GM18909 (cell line): ENCODE results near the gene F13B.
"Not testable (repeated sequence)": the region's sequence is repeated elsewhere in the genome, so short reads cannot be mapped to it uniquely, and the experiment has no call there.

Experiments used
- ATAC-seq: cut with Tn5 transposase; IDR thresholded peaks from one replicate; pipeline ENCODE4 v1.9.1; 2021; ENCODE audit warnings: mild to moderate bottlenecking; ENCODE audit not compliant: unreplicated experiment, poor library complexity

Gene F13B

DNA sequence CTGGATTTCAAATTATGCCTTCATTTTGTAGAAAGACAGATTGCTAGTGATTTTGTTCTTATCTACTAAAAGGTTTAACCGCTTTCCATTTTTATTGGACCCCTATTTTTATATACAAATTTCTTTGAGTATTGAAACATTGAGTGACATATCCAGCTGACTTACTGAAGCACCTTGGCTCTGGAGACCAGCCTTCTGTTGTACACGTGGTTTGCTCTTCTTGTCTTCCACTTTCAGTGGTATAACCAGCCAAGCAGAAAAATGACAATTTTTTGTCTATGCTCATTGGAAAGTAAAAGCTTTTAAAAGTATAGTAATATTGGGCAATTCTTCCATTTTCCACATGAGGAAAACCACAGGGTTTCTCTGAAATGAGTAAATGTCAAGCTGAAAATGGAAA, 4.4 kb downstream of the F13B start:
- peak; percentile 96 for ATAC-seq

DNA sequence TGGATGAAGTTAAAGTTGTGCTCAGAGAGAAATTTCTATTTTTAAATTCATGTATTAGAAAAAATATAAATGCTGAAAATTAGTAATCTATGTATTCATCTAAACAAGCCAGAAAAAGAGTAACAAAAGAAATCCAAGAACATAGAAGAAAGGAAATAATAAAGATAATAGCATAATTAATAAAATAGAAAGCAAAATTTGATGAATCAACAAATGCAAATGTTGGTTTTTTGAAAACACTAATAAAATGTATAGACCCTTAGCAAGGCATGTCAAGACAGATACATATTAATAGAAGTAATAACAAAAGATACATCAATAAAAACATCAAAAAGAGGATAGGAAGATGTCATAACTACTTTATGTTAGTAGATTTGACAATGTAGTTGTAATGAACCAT, 18.0 kb downstream of the F13B start:
- no peak for ATAC-seq

DNA sequence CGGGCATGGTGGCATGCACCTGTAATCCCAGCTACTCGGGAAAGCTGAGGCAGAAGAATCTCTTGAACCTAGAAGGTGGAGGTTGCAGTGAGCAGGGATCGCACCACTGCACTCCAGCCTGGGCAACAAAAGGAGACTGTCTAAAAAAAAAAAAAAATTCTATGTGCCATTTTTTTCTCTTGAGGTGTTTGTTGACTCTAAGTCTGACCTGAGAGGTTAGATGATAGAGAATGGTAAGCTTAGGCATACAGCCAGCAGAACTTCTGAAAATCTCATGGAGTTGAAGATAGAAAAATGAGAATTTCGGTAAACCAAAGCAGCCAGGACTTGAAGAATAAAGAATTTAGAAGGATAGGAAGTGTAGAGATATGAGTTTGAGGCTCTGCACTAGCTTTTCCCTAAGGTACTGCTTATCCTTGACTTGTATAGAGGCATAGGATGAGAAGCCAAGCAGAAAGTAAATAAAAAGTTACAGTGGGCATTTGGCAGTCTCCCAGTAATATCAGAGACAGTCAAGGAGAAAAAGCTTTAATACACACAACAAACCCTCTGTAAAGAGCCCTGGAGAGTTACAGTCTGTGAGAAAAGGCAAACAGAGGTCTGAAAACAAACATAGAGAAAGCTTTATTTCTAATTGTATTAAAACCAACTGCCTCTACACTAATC, 24.3 kb downstream of the F13B start:
- no peak for ATAC-seq

DNA sequence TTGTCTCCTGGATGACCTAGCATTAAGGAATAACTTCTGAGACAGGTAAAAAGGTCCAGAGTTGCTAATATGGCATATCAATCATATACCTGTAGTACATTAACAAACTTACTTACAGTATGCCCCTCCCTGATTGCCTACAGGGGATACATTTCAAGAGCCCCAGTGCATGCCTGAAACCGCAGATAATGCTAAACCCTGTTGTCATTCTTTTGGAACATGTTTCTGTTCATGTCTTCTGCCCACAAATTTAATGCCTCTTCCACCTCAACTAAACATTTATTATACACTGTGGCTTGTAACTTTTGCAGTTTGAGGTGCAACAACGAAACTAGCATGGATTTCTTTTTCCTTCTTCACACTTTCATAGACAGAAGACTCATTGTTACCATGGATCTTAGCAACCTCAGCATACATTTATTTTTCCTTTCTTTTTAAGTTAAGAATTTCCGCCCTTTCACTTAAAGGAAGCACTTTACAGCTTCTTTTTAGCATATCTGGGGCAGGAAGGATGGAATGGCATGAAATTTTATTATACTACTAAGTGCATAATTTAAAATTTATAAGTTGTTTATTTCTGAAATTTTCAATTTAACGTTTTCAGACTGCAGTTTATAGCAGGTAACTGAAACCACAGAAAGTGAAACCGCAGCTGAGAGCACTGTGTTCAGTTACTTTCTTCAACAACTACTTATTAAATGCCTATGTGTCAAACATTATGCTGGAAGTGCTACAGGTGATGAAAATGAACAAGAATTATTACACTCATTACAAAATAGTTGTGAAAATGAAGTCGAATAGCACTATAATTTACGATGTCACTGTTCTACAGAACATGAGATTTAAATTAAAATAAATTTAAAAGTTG, 25.3 kb downstream of the F13B start:
- ATAC-seq, result peak; percentile 89

DNA sequence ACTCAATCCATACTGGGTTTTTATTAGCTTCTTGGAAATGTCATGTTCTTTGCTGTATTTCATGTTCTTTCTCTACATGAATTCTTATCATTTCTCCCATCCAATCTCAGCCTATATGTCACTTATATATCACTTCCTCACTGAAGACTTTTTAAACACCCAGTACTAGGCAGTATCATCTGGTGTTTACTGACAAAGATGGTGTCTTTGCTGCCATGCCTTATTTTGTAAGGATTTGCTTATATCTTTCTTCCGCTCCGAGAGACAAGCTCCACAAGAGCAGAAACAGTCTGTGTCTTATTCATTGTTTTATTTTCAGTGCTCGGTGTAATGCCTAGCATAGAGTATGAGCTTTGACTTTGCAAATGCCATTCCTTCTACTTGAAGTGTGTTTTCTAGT, 30.2 kb downstream of the F13B start:
- no peak for ATAC-seq

DNA sequence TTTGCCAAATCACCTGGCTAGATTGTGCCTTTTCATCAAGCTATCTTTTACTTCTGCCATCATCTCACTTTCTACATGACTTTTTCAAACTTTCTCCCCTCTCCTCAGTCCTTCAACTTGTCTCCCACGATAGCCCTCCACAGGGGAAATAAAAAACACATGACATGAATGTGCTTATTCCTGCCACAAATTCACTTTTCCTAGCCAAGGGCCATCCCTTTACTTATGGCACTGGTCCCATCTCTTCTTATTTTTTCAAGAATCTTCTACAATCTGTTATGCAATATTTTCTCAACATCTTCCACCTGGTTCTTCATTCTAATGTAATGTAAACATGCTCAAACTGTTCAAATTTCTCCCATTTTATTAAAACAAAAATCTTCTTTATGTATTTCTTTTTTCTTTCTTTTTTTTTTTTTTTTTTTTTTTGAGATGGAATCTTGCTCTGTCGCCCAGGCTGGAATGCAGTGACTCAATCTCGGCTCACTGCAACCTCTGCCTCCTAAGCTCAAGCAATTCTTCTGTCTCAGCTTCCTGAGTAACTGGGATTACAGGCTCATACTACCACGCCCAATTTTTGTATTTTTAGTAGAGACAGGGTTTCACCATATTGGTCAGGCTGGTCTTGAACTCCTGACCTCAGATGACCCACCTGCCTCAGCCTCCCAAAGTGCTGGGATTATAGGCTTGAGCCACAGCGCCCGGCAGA, 32.3 kb downstream of the F13B start:
- not testable (repeated sequence) for ATAC-seq

DNA sequence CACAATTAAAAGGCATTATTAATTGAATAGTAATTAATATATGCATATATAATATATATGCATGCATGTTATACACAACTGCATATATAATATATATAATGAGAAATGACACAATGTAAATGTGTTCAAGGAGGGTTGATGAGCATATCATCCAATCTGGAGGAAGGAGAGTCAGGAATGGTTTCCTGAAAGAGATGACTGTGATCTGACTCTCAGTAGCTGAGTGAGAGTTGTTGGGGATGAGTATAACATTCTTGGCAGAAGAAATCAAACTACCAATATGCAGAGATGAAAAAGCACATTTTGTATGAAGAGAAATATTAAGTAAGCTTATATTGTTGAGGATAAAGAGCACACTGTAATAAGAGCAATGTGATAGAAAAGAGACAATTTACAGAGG, 37.3 kb downstream of the F13B start:
- ATAC-seq, result no peak

DNA sequence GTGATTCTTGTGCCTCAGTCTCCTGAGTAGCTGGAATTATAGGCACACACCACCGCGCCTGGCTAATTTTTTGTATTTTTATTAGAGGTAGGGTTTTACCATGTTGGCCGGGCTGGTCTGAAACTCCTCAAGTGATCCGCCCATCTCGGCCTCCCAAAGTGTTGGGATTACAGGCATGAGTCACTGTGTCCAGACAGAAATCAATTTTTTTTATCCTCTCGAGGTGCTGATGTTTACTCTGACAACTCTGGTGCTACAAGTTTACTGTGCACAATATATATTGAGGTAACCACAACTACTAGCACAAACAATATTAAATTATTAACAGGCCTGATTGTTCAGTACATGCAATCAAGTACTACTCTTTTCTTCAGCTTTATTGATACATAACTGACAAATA, 39.7 kb downstream of the F13B start:
- no peak for ATAC-seq

DNA sequence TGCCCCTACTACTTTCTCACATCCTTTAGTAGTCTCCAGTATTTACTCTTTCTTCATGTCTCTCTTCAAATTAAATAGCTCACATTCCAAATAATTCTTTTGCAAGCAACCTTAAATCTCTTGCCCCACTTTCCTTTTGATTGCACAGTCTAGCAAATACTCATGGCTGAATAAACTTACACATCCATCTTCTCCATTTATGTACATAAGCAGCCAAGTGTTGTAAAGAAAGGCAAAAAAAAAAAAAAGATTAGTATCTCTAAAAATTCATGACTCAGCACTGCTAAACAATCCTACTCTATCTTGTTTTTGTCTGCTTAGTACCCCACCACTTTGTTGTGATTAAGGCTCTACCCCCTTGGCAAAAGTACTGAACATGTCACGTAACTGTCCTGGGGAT, 42.6 kb downstream of the F13B start:
- no peak for ATAC-seq

DNA sequence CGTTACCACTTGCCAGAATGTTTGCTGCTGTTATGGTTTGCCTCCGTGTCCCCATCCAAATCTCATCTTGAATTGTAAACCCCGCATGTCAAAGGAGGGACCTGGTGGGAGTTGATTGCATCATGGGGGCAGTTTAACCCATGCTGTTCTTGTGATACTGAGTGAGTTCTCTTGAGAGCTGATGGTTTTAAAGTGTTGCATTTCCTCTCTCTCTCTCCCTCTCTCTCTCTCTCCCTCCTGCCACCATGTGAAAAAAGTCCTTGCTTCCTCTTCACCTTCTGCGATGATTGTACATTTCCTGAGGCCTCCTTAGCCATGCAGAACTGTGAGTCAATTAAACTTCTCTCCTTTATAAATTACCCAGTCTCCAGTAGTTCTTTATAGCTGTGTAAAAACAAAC, 45.3 kb downstream of the F13B start:
- ATAC-seq, result no peak

DNA sequence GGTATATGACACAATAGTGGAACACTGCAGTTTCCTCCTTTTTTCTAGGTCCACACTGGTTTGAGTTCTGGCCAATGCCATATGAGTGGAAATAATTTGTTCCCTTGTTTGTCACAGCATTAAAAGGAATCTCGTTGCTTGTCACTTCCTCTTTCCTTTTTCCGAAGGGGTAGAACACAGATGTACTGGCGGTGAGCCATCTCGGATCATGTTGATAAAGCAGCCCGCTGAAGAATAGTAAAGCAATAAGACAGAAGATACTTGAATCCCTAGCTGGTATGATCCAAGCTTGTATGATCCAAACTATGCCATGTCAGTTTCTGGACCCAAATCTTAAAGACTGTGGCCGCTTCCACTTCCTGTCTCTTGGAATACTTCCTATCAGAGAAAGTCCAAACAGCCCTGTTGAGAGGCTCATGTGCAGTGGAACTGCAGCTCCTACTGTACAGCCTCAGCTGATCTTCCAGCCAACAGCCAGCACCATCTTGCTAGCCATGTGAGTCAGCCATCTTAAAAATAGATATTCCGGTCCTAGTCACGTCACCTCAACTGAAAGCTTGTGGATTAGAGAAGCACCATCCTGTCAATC, 49.4 kb downstream of the F13B start:
- ATAC-seq, result no peak

DNA sequence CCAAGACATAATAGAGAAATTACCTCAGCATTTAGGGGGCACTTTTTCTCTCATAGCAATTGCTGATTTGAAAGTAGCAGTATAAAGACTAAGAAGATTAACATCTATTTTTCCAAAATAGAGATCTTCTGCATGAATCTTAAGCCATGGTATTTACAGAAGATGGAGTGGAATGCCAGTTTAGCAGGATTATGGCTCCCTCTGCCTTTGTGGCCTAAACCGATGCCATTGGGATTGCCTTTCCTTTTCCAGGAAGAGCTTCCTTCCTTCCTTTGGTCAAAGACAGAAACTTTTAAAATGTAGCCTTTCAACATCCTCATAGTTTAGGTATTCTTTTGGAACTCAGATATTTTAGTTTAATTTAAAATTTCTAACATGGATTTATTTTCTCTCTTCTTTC, 50.3 kb downstream of the F13B start:
- no peak for ATAC-seq

DNA sequence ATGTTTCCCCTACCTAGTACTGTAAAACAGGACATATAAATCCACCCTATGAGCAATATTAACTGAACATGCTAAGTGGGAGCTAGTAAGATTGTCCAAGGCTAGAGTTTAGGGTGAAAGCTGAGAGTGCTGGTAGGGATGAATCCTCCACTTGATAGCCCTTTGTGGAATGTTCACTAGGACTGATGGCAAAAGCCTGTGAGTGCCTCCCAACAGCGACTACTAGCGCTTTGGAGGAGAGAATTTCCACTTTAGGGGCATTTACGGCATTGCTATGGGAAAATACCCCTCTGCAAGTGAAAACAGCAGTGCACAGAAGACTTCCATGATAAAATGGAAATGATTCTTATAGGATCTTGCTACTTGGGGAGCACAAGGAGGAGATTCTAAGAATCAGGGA, 53.8 kb downstream of the F13B start:
- ATAC-seq, result no peak

DNA sequence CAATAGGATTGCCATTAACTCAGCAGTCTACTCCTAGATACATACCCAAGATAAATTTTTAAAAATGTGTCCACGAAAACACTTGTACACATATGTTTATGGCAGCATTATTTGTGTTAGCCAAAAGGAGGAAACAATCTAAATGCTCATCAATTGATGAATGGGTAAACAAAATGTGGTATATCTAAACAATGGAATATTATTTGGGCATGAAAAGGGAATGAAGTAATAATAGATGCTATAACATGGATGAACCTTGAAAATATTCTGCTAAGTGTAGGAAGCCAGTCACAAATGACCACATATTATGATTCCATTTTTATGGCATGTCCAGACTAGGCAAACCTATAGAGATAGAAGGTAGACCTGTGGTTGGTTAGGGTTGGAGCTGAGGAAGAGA, 55.4 kb downstream of the F13B start:
- no peak for ATAC-seq

DNA sequence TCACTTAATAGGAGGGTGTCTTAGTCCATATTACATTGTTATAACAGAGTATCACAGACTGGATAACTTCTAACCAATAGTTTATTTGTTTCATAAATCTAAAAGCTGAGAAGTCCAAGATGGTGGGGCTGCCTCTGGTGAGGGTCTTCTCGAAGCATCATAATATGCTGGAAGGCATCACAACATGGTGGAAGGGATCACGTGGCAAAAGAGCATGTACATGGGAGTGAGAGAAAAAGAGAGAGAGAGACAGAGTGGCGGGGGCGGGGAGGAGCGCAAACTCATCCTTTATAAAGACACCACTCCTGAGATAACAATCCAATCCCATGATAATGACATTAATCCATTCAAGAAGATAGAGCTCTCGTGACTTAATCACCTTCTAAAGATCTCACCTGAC, 58.2 kb downstream of the F13B start:
- ATAC-seq, result no peak

DNA sequence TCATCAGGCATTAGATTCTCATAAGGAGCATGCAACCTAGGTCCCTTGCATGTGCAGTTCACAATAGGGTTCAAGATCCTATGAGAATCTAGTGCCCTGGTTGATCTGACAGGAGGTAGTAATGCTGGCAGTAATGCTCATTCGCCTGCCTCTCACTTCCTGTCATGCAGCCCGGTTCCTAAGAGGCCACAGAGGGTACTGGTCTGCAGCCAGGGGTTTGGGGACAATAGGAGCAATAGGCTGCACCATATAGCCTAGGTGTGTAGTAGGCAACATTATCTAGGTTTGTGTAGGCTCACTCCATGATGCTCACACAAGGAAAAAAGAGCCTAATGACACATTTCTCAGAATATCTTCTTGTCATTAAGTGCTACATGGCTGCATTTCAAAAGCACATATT, 63.9 kb downstream of the F13B start:
- ATAC-seq, result no peak

DNA sequence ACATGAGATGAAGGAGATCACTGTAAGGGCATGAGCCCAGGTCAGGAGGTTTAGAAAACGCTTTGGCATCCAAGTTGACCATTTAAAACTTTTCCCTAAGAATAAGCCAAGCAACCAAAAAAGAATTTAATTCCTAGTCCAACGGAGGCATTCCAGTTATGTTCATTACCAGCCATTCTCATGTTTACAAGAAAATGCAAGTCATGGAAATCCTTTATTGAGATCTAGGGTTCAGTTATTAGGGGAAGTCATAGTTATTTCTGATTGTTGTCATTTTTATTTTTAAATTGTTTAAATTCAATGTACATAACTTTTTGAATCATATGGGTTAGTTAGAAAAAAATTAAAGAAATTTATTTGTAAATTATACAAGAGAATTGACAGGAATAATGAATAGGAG, 65.2 kb downstream of the F13B start:
- no peak for ATAC-seq

DNA sequence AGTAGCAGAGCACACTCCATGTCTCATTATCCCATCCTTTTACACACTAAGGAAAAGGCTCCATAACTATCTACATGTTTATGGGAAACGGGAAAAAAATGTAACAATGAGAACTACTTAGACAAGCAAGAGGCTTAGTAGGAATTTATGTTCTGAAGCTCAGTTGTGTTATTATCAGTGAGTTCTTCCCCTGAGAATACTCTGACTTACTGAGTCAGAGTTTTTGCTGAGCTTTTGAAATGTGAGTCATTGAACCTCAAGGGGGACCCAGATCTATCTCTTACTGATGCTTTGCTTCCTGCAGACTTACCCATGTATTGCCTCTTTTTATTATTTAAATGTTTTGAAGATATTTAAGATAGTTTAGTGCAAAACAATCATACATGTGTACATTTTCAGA, 69.6 kb downstream of the F13B start:
- ATAC-seq, result no peak

DNA sequence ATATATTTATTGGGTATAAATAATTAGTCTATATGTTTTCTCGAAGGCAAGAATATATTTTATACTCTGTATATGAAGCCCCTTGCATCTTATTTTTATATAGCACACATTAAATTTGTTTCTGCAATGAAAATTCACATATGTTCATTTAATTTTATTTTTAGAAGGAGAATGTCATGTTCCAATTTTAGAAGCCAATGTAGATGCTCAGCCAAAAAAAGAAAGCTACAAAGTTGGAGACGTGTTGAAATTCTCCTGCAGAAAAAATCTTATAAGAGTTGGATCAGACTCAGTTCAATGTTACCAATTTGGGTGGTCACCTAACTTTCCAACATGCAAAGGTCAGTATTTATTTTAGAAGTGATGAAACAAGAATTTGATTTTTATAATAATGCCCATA, 73.1 kb downstream of the F13B start:
- ATAC-seq, result no peak

DNA sequence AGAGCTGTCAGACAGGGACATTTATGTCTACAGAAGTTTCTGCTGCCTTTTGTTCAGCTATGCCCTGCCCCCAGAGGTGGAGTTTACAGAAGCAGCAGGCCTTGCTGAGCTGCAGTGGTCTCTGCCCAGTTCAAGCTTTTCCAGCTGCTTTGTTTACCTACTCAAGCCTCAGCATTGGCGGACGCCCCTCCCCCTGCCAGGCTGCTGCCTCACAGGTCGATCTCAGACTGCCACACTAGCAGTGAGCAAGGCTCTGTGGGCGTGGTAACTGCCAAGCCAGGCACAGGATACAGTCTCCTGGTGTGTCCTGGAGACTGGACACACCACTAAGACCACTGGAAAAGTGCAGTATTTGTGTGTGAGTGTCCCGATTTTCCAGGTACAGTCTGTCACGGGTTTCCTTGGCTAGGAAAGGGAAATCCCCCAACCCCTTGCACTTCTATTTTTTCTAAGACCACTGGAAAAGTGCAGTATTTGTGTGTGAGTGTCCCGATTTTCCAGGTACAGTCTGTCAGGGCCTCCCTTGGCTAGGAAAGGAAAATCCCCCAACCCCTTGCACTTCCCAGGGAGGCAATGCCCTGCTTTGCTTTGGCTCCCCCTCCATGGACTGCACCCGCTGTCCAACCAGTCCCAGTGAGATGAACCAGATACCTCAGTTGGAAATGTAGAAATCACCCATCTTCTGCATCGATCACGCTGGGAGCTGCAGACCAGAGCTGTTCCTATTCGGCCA, 75.0 kb downstream of the F13B start:
- not testable (repeated sequence) for ATAC-seq
